Measurements from ENCODE around the gene KIZ.

KIZ gene

GRCh38 chr20:21175433-21175832, 49.6 kb downstream of the KIZ start:
- no peak for DNase-seq (ENCODE audit: low read depth in 2 of 2)

GRCh38 chr20:21177767-21178166, 51.9 kb downstream of the KIZ start:
- no peak for DNase-seq (ENCODE audit: low read depth in 2 of 2)

GRCh38 chr20:21179757-21180156, 53.9 kb downstream of the KIZ start:
- no peak for DNase-seq (ENCODE audit: low read depth in 2 of 2)

GRCh38 chr20:21180248-21180647, 54.4 kb downstream of the KIZ start:
- DNase-seq (ENCODE audit: low read depth in 2 of 2) = no peak

DNA sequence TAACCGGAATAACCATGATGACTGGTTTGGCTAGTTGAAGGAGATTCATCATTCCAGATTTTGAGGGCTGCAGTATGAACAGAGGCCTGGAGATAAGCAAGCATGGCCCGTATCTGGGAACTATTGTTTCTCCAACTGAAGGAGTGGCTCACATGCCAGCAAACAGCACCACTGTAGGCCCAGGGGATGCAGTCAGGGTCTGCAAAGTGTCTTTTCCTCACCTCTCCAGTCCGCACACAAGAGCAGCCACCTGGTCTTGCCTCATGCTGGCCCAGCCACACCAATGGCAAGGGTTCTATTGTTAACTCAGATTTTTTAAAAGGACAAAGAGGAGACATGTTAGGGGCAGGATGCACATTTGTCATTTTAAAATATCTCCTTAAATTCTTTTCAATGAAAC, 55.1 kb downstream of the KIZ start:
- DNase-seq (ENCODE audit: low read depth in 2 of 2) = no peak

DNA sequence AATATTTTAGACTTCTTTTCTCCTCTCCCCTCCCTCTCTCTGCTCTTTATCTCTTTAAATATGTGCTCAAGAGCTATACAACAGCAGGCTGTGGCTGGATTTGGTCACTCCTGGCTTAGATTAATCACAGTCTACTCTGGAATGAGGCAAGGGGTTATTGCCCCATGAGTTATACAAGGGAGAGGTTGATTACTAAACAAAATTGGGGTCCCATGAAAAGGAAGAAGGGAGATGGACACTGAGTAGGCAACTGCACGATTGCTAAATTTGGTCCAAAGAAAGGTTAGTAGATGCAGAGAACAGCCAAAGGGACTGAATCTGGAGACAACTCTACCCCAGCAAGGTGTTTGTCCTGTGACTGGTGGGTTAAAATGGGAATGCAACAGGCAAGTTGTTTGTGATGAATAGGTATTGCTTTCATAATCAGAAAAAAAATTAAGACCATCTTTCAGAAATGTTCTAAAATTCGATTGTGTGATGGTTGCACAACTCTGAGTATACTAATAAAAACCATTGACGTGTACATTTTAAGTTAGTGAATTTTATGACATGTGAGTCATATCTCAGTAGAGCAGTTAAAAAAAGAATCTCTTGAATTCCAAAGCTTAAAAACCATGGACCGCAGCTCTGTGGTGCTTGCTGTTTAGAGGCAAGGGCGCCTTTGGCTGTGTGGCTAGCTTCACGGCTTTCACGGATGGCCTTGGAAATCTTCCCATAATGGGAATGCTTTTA, 57.1 kb downstream of the KIZ start:
- DNase-seq (ENCODE audit: low read depth in 2 of 2) = no peak

DNA sequence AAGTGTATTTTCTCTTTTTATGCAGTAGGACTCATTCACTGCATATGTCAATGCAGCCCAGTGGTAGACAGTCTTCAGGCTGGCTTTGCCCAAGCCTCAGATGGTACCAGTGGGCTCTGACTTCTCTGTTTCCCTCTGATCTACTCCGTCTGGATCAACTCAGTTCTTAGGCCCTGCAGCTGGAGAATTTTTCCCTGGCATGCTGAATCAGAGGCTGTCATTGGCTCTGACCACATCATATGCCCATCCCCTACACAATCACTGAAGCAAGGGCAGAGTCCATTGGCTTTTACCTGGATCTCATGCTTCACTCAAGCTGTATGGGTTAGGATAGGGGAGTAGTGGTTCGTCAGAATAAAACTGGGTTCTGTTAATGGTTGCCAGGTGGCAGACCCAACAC, 57.8 kb downstream of the KIZ start:
- no peak for DNase-seq (ENCODE audit: low read depth in 2 of 2)

- no peak for DNase-seq (ENCODE audit: low read depth in 2 of 2)
Observed at GRCh38 chr20:21184819-21185218, 58.9 kb downstream of the KIZ start.

DNA sequence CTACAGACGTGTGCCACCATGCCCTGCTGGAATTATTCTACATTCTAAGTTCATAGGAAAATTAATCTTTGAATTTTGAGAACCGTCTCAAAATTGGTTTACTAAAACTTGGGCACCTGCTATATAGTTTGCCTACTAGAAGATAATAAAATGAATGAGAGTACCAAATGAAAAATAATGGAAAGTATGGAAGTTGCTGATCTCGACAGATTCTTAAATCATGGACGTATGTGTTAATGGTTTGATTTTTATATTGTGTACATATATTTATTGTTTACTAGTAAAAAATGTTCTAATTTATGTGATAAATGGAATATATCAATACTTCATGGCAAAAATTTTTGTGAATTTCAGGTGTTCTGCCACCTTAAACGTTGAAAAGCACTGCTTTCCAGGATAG, 60.0 kb downstream of the KIZ start:
- no peak for DNase-seq (ENCODE audit: low read depth in 2 of 2)

- no peak for DNase-seq (ENCODE audit: low read depth in 2 of 2)
Observed at GRCh38 chr20:21189761-21190523, 64.1 kb downstream of the KIZ start.

DNA sequence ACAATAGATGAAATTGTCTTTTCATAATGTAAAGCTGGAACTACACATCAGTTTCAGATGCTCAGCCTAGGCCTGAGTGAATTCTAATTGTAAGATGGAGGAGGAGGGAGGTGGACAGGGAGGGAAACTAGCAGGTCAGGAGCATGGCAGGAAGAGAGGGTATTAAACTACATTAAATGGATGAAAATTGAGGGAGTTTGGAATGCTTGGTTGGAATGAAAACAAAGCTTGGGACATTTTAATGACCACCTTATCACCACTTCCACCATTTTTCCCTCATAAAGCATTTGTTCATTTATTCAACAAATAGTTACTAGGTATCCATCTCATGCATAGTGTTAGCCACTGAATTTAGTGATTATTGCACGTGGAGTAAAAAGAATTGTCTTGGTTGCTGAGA, 65.0 kb downstream of the KIZ start:
- no peak for DNase-seq (ENCODE audit: low read depth in 2 of 2)

GRCh38 chr20:21191839-21192238, 66.0 kb downstream of the KIZ start:
- no peak for DNase-seq (ENCODE audit: low read depth in 2 of 2)

DNA sequence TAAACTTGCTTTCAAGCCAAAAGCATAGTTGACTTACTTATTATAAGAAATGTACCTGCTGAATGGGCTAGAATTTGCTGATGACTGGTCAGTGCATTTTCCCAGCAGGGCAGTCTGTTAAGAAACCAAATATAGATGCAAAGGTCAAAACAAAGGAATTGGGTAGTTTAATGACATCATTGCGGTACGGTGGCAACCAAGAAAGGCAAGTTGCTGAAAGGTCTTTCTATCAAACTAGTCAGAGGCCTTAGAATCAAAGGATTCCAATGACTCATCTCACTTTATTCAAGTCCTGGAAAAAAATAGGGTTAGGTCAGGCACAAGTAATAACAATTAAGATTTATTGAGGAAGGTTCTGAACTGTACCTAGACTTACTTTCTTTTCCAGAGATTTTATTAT, 76.4 kb downstream of the KIZ start:
- DNase-seq (ENCODE audit: low read depth in 2 of 2) = no peak

GRCh38 chr20:21203088-21203656, 77.3 kb downstream of the KIZ start:
- no peak for DNase-seq (ENCODE audit: low read depth in 2 of 2)

DNA sequence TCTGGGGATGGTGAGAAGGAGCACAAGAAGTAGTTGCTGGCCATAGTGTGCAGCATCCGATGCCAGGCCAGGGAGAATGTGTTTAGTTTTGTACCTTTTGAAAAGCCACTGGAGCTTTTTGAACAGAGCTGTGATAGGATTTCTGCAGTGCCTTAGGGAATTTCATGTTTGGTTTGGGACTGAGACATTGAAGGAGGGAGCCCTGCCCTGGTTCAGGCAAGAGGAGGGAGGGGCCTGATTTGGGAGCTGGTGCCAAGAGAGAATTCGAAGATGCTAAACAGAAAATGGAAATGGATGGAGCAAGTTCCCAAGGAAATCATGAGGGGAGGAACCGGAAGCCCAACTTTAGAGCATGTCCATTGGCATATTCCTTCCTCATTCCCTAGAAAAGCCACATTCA, 80.7 kb downstream of the KIZ start:
- DNase-seq (ENCODE audit: low read depth in 2 of 2) = no peak

DNA sequence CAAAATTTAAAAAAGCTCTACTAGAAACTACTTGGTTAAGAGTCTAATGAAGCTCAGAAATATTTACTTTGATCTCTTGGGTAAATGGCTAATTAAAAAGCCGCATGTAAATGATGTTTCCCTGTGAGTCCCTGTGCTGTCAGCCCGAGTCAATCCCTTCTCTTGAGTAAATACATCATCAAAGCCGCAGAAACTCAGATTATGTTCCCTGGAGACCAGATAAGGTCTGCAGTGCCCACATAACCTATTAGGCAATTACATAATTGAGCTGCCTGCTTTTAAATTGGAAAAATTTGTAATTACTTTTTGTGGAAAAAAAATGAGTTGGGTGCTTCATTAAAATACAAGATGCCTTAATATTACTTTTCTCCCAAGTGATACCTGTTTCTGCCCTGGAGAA, 83.1 kb downstream of the KIZ start:
- DNase-seq (ENCODE audit: low read depth in 2 of 2) = no peak

DNA sequence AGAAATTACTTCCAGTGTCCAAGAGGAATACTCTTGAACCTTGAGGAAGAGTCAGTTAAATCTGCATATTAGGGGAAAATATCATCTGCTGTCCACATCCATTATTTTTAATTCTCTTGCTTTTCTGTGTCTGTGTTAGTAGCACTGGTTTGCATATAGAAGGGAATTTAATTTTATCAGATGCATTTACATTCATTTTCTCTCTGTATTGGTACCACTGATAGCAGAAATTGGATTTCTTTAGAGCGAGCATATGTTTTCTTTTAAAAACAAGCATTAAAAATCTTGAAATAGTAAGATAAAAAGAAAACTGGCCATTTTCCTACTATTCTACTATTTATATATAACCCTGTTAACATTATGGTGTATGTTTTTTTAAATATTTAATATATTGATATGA, 83.8 kb downstream of the KIZ start:
- DNase-seq (ENCODE audit: low read depth in 2 of 2) = no peak

DNA sequence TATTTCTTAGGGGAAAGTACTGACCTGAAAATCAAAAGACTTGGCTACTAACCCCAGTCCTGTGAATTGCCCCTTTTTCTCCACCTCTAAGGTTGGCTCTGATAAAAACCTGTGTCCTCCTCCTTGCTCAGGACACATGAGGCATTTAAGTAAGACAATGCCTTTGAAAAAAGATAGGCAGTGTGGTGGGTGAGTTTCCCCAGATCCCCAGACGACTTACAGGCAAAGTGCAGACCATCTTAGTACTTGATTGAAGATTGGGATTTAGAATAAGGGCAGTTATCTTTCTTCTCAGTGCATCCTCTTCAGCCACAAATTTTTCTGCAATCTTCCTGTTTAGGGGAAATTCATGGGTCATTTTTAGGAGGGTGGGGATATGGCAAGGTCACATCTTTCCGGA, 87.8 kb downstream of the KIZ start:
- DNase-seq (ENCODE audit: low read depth in 2 of 2) = no peak

DNA sequence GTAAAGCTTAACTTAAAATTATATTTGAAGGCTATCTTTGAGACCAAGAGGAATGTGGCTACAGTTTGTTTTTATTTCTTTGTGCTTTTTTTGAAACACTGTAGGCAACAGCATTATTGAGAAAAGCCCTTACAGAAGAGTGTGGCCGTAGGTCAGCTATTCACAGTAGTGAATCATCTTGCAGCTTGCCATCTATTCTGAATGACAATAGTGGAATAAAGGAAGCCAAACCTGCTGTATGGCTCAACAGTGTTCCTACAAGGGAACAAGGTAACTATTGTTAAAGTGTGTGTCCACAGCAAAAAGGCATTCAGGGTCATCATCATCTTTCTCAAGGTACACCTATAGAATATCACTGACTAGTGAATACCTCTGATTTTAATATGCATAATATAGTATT, 88.5 kb downstream of the KIZ start:
- DNase-seq (ENCODE audit: low read depth in 2 of 2) = no peak

GRCh38 chr20:21219686-21220085, 93.8 kb downstream of the KIZ start:
- no peak for DNase-seq (ENCODE audit: low read depth in 2 of 2)

DNA sequence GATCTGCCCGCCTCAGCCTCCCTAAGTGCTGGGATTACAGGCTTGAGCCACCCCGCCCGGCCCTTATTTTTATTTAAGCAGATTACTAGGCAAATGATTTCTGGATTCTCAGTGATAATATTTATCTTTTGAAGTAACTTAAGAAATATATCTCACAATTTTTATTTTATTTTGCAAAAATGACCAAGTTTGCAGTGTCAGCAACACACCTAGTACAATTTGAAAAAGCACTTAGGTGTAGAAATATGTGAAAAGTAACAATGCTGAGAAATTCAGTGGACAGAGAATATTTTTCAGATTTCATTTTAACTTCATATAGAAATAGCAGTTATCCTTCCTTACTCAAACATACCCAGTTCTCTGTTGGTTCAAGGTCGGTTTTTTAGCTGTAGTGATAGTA, 98.3 kb downstream of the KIZ start:
- no peak for DNase-seq (ENCODE audit: low read depth in 2 of 2)

- DNase-seq (ENCODE audit: low read depth in 2 of 2) = no peak
Observed at GRCh38 chr20:21225215-21225947, 99.5 kb downstream of the KIZ start.

DNA sequence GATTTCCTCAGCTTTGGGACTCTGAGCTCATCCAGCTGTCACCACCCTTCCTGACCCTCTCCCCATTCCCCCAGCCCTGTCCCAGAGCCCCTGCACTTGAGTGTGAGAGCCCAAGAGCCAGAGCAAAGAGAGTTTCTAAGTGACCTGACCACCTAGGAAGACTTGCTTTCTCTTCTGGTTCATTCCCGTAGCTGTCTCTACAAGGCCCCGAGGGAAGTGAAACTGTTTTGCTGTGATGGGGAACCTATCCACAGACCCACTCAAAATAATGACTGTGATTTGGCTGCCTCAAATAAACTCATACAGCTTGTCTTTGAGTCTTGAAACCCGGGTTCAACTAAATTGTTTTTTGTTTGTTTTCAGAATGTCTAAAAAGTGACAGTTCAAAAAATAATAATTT, 102.6 kb downstream of the KIZ start:
- no peak for DNase-seq (ENCODE audit: low read depth in 2 of 2)
